ENCODE data around the gene SERBP1.
"Not testable (repeated sequence)": the region's sequence is repeated elsewhere in the genome, so short reads cannot be mapped to it uniquely, and the experiment has no call there.

Gene SERBP1

DNA sequence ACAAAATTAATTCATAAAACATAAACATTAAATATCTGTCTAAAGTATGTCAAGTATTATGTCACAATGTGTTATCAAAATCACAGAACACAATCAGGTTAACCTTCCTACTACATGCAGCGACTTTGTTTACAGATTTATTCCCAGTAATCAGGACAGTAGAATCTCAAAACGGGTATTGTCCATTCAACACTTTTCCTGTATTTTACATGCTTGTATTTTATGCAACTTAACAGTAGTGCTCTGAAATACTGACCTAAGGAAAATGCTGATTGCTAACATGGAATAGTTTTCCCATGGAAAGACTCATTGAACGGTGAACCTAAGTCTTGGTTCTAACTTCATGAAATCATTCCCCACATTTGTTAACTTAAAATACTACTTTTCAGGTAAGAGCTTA lies 2.3 kb downstream of the SERBP1 start:
- Mint-ChIP-seq H3K27ac (peak overlapping the region in 1 of 3 experiments; percentile 63), H3K4me3 (peak overlapping the region; percentile 93 to 97 (median 93)), H3K36me3 (ENCODE audit: low read depth) (peaks cover 40% of the 10 kb centered on the region), H3K9me3 (no peaks in the 10 kb centered on the region), H3K4me1 (peaks cover 38% of the 10 kb centered on the region), H3K27me3 (ENCODE audit: low read depth) (no peaks in the 10 kb centered on the region)
- TF ChIP-seq, protein P1, sequence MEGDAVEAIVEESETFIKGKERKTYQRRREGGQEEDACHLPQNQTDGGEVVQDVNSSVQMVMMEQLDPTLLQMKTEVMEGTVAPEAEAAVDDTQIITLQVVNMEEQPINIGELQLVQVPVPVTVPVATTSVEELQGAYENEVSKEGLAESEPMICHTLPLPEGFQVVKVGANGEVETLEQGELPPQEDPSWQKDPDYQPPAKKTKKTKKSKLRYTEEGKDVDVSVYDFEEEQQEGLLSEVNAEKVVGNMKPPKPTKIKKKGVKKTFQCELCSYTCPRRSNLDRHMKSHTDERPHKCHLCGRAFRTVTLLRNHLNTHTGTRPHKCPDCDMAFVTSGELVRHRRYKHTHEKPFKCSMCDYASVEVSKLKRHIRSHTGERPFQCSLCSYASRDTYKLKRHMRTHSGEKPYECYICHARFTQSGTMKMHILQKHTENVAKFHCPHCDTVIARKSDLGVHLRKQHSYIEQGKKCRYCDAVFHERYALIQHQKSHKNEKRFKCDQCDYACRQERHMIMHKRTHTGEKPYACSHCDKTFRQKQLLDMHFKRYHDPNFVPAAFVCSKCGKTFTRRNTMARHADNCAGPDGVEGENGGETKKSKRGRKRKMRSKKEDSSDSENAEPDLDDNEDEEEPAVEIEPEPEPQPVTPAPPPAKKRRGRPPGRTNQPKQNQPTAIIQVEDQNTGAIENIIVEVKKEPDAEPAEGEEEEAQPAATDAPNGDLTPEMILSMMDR (IDR thresholded peaks at IDR 0.05; ENCODE audit: unreplicated experiment in 3 of 3), result no peak

DNA sequence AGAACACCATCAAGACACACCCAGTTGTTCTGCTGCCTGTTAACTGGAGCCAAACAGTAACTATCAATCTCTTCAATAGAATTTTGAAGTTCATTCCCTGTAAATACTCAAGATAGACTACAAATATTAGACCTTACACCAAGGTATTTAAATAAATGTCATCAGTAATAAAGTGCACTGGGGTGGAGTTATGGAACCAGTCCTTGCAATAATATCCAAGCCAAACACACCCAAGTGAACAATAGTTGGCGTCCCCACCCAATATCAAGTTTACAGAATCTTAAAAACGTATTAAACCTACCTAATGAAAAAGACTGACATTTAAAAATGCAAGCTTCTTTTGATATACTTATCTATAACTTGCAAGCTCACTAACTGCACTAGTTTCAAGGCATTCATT lies 2.7 kb downstream of the SERBP1 start:
- Mint-ChIP-seq H3K36me3 (ENCODE audit: low read depth) (peaks cover 45% of the 10 kb centered on the region), H3K4me3 (peak overlapping the region; percentile 93 to 97 (median 93)), H3K9me3 (no peaks in the 10 kb centered on the region), H3K27me3 (ENCODE audit: low read depth) (no peaks in the 10 kb centered on the region), H3K27ac (no peak overlapping the region), H3K4me1 (peaks cover 37% of the 10 kb centered on the region)
- TF ChIP-seq, protein P1 (IDR thresholded peaks at IDR 0.05; ENCODE audit: unreplicated experiment in 3 of 3), result no peak

DNA sequence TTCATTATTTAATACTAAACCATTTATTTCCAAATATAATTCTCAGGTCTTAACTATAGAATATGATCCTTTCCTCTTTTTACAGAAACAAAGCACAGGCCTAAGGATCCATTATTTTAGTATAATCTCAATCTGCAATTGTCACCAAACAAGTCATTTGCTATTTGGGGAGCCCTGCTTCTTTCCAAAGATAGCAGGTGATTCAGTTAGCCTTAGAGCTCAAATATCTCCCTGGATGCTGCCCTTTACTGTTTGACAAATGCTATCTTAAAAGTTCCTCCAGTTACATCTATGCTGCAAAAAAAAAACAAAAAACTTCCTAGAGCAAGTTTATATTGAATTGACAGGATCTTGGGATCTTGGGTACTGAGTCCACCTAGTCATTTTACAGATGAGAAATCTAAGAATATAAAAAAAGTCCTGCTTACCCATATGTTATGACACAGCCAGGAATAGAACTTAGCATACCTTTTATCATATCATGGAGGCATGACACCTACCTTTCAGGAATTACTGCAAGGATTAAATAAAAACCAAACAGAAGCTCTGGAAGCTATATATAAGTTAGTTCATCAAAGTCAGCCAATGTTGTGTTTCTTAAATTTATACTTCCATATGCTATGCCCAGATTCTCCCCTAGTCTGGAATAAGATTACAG lies 9.2 kb downstream of the SERBP1 start:
- Mint-ChIP-seq H3K27me3 (ENCODE audit: low read depth) (no peaks in the 10 kb centered on the region), H3K9me3 (no peaks in the 10 kb centered on the region), H3K27ac (no peak overlapping the region), H3K4me1 (peaks cover 18% of the 10 kb centered on the region), H3K36me3 (ENCODE audit: low read depth) (peaks cover 94% of the 10 kb centered on the region), H3K4me3 (no peak overlapping the region)
- TF ChIP-seq, protein P1 (IDR thresholded peaks at IDR 0.05; ENCODE audit: unreplicated experiment in 3 of 3), result no peak

DNA sequence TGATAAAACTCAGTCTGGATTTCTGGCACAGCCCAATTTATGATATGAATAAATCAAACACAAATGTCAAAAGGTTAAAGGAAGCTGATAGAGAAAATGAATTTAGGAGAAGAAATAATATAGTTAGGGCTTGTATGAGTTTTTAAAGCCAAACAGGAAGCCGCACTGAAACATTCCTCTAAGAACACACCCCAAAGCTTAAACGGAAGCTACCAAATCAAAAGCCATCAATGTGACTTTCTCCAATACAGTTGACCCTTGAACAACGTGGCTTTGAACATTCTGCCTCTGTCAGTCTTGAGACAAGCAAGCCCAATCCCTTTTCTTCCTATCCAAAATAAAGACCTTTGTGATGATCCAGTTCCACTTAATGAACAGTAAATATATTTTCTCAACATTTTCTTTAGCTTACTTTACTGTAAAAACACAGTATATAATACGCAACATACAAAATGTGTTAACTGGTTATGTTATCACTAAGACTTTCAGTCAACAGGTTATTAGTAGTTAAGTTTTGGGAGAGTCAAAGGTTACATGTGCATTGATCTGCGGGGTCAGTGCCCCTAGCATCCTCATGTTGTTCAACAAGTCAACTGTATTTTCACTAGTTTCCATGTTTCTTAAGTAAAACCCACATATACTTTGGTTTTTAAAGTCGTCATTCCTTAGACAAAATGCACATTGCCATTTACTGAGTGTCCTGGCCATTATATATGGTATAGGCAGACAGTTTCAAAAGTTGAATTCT lies 11.2 kb downstream of the SERBP1 start:
- Mint-ChIP-seq H3K27me3 (ENCODE audit: low read depth) (no peaks in the 10 kb centered on the region), H3K36me3 (ENCODE audit: low read depth) (peaks cover 94% of the 10 kb centered on the region), H3K4me1 (peaks cover 11% of the 10 kb centered on the region), H3K9me3 (no peaks in the 10 kb centered on the region), H3K27ac (peak overlapping the region in 1 of 3 experiments; percentile 32), H3K4me3 (no peak overlapping the region)
- TF ChIP-seq, protein P1 (IDR thresholded peaks at IDR 0.05; ENCODE audit: unreplicated experiment in 3 of 3), result no peak

GRCh38 chr1:67417733-67418132 lies 12.5 kb downstream of the SERBP1 start:
- not testable (repeated sequence) for H3K27me3 Mint-ChIP-seq (ENCODE audit: low read depth); H3K27ac Mint-ChIP-seq; H3K9me3 Mint-ChIP-seq; H3K4me3 Mint-ChIP-seq
- Mint-ChIP-seq H3K4me1 (peaks cover 11% of the 10 kb centered on the region), H3K36me3 (ENCODE audit: low read depth) (peaks cover 83% of the 10 kb centered on the region)

DNA sequence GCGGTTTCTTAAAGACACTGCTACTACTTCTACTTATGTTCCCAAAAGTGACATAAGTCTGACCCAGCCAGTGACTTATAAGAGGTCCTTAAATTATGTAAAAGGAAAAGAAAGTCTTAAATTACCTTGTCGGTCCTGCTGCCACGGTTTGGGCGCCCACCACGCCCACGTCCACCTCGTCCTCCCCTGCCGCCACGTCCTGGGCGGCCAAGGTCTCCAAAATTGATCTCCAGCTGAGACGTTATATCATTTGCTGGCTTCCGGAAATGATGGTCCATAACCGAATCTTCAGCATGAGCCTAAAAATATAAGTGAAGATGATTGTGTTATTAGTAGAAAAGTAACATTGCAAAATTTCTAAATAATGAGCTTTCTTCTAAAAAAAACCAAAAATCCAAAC lies 15.2 kb downstream of the SERBP1 start:
- peaks cover 80% of the 10 kb centered on the region for H3K36me3 Mint-ChIP-seq (ENCODE audit: low read depth)
- no peak overlapping the region for H3K4me3 Mint-ChIP-seq
- H3K27ac Mint-ChIP-seq, result no peak overlapping the region
- TF ChIP-seq, protein P1 (IDR thresholded peaks at IDR 0.05; ENCODE audit: unreplicated experiment in 3 of 3), result no peak
- no peaks in the 10 kb centered on the region for H3K9me3 Mint-ChIP-seq
- no peaks in the 10 kb centered on the region for H3K4me1 Mint-ChIP-seq
- no peaks in the 10 kb centered on the region for H3K27me3 Mint-ChIP-seq (ENCODE audit: low read depth)
